GM23338 (cell line): ENCODE measurements around the gene UPF1. TPM values are rescaled to one million over a fixed set of nuclear protein-coding genes. Genes with fewer than 3 reads are reported as not detected.

Source experiments
- ATAC-seq: fragments of 200-7000 bp; cut with Tn5 transposase; 3 replicates; pipeline ENCODE4 v1.9.1; 2020
- DNase-seq: peaks from one replicate; pipeline ENCODE4 v3.0.0-alpha.2; 2015; ENCODE audit warnings: low spot score
- H2AFZ ChIP-seq: fragments of 200-600 bp; sonication (generic); 2 replicates; pipeline ENCODE4 v1.8.0; 2016; ENCODE audit warnings: antibody characterized with exemption, mild to moderate bottlenecking, moderate library complexity
- H3F3A ChIP-seq: fragments of 200-600 bp; sonication (generic); replicated peaks from 2 replicates; pipeline ENCODE4 v1.8.0; 2017; ENCODE audit warnings: antibody characterized with exemption, mixed run types, low read depth
- H3K27ac ChIP-seq: fragments of 200-600 bp; sonication (generic); 2 replicates; pipeline ENCODE4 v1.6.1; 2016; ENCODE audit warnings: low read depth
- H3K27me3 ChIP-seq: fragments of 200-600 bp; sonication (generic); 2 replicates; pipeline ENCODE4 v1.8.0; 2016; ENCODE audit warnings: mild to moderate bottlenecking, mixed run types, moderate library complexity; ENCODE audit not compliant: insufficient read depth
- H3K36me3 ChIP-seq: fragments of 200-600 bp; sonication (generic); 2 replicates; pipeline ENCODE4 v1.8.0; 2016; ENCODE audit warnings: mild to moderate bottlenecking; ENCODE audit not compliant: insufficient read depth
- H3K4me1 ChIP-seq: fragments of 200-600 bp; sonication (generic); 2 replicates; pipeline ENCODE4 v1.8.0; 2016; ENCODE audit warnings: mild to moderate bottlenecking, moderate library complexity; ENCODE audit not compliant: insufficient read depth
- H3K4me2 ChIP-seq: fragments of 200-600 bp; sonication (generic); 2 replicates; pipeline ENCODE4 v1.7.1; 2017; ENCODE audit warnings: mixed run types
- H3K4me3 ChIP-seq: fragments of 200-600 bp; sonication (generic); 2 replicates; pipeline ENCODE4 v1.6.1; 2016; ENCODE audit warnings: mixed run types
- H3K79me2 ChIP-seq: fragments of 200-600 bp; sonication (generic); replicated peaks from 2 replicates; pipeline ENCODE4 v1.8.0; 2017; ENCODE audit warnings: mild to moderate bottlenecking; ENCODE audit not compliant: insufficient read depth
- H3K9me2 ChIP-seq: fragments of 200-600 bp; sonication (generic); 2 replicates; pipeline ENCODE4 v1.8.0; 2017; ENCODE audit not compliant: insufficient read depth
- H4K20me1 ChIP-seq: fragments of 200-600 bp; sonication (generic); replicated peaks from 2 replicates; pipeline ENCODE4 v1.8.0; 2017; ENCODE audit warnings: mild to moderate bottlenecking; ENCODE audit not compliant: insufficient read depth
- H3K27ac Mint-ChIP-seq: 2 replicates; pipeline ENCODE4 v1.8.0; 2020; ENCODE audit warnings: inconsistent platforms, mild to moderate bottlenecking, moderate library complexity, mixed read lengths
- H3K27me3 Mint-ChIP-seq: 3 replicates; pipeline ENCODE4 v1.8.0; 2022; ENCODE audit warnings: low read depth, mild to moderate bottlenecking, moderate library complexity, mixed read lengths, inconsistent platforms; ENCODE audit not compliant: insufficient read depth, poor library complexity
- H3K36me3 Mint-ChIP-seq: 3 replicates; pipeline ENCODE4 v1.8.0; 2021; ENCODE audit warnings: low read depth, mild to moderate bottlenecking, inconsistent platforms, moderate library complexity, mixed read lengths
- H3K4me1 Mint-ChIP-seq: 3 replicates; pipeline ENCODE4 v1.8.0; 2020; ENCODE audit warnings: mild to moderate bottlenecking, inconsistent platforms, mixed read lengths
- H3K4me3 Mint-ChIP-seq: 3 replicates; pipeline ENCODE4 v1.8.0; 2021; ENCODE audit warnings: moderate library complexity, mild to moderate bottlenecking, inconsistent platforms, mixed read lengths
- H3K9me3 Mint-ChIP-seq: 3 replicates; pipeline ENCODE4 v1.8.0; 2020; ENCODE audit warnings: moderate library complexity, mild to moderate bottlenecking, inconsistent platforms, mixed read lengths
- CREB1 ChIP-seq: fragments of 250-450 bp; sonication (Bioruptor Pico); IDR thresholded peaks from 2 replicates; pipeline ENCODE4 v1.5.0; 2020; ENCODE audit warnings: low read depth, mild to moderate bottlenecking, moderate library complexity
- EZH2 ChIP-seq: fragments of 200-600 bp; sonication (generic); IDR thresholded peaks from one replicate; pipeline ENCODE4 v1.8.0; 2017; ENCODE audit warnings: antibody characterized with exemption, mild to moderate bottlenecking, low read depth; ENCODE audit not compliant: unreplicated experiment
- JUNB ChIP-seq: IDR thresholded peaks from one replicate; pipeline ENCODE4 v1.6.1; 2016; ENCODE audit warnings: antibody characterized with exemption; ENCODE audit not compliant: unreplicated experiment
- ZNF114 ChIP-seq: fragments of 250-450 bp; sonication (Bioruptor Pico); IDR thresholded peaks from 2 replicates; pipeline ENCODE4 v1.5.0; 2020; ENCODE audit warnings: mild to moderate bottlenecking, moderate library complexity
- polyA plus RNA-seq: library from polyadenylated mRNA; unstranded; fragments of >200 nt; fragmentation: Nextera tagmentation; extraction: Ambion mirVana; gene quantifications from 2 replicates; pipeline ENCODE4 v1.2.1, GENCODE V29; 2016
- total RNA-seq: library from RNA; depleted of rRNA; stranded (reverse); fragments of >200 nt; shearing (Covaris generic); gene quantifications from 2 replicates; pipeline ENCODE4 v1.2.3, GENCODE V29; 2014
- TF ChIP-seq, protein P1 (sequence below): IDR thresholded peaks from 2 replicates; pipeline ENCODE4 v1.6.1; 2016; ENCODE audit warnings: antibody characterized with exemption
- TF ChIP-seq, protein P2 (sequence below): IDR thresholded peaks from one replicate; pipeline ENCODE4 v1.6.1; 2018; ENCODE audit warnings: antibody characterized with exemption; ENCODE audit not compliant: unreplicated experiment
- TF ChIP-seq, protein P3 (sequence below): fragments of 250-450 bp; sonication (Bioruptor Pico); IDR thresholded peaks from 2 replicates; pipeline ENCODE4 v1.5.0; 2020; ENCODE audit warnings: mild to moderate bottlenecking, moderate library complexity
- TF ChIP-seq, protein P4 (sequence below), 2 experiments: fragments of 200-600 bp in 1 of 2; sonication (generic) in 1 of 2; conservative IDR thresholded peaks; 2 replicates each; pipeline versions ENCODE4 v1.5.1 to v1.6.1; 2016 to 2017; ENCODE audit warnings: antibody characterized with exemption in 2 of 2, low read depth in 2 of 2, mild to moderate bottlenecking in 2 of 2, moderate library complexity in 1 of 2

The UPF1 gene
- total and polyA plus RNA-seq, 2 experiments from 2014 or later, result 13.8 to 138 TPM

DNA sequence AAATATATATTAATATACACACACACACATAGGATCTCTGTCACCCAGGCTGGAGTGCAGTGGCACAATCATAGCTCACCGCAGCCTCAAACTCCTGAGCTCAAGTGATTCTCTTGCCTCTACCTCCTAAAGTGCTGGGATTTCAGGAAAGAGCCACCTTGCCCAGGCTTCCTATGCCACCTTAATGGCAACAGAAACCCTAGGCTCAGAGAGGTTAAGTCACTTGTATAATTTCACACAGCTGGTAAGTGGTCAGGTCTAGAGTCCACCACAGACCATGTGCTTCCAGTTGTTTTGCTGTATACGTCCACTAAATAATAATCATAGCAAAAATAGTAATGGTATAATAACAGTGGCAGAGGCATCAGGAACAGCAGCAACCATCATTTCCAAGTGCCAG, 1.3 kb upstream of the UPF1 start:
- Histone ChIP-seq H3F3A (0 out of 2 replicates have a peak, but pooled peaks cover 4% of the 10 kb centered on the region), H3K4me2 (no peak overlapping the region), H4K20me1 (peaks cover 27% of the 10 kb centered on the region), H3K4me1 (peaks cover 23% of the 10 kb centered on the region), H2AFZ (no peak overlapping the region), H3K36me3 (no peaks in the 10 kb centered on the region), H3K79me2 (peaks cover 31% of the 10 kb centered on the region), H3K9me2 (no peaks in the 10 kb centered on the region), H3K27me3 (peaks cover 14% of the 10 kb centered on the region; the same call in 1 of the 2 replicates), H3K4me3 (no peak overlapping the region), H3K27ac (no peak overlapping the region)
- ATAC-seq, result no peak
- Mint-ChIP-seq H3K27ac (no peak overlapping the region), H3K9me3 (peaks cover 13% of the 10 kb centered on the region), H3K4me1 (peaks cover 21% of the 10 kb centered on the region), H3K36me3 (peaks cover 18% of the 10 kb centered on the region; the same call in 2 of the 3 replicates), H3K27me3 (peaks cover 26% of the 10 kb centered on the region), H3K4me3 (no peak overlapping the region)
- DNase-seq, result no peak
- TF ChIP-seq JUNB (no peak), EZH2 (no peak), CREB1 (CRISPR knock-in tag) (no peak), ZNF114 (CRISPR knock-in tag) (no peak)
- TF ChIP-seq, protein P1, sequence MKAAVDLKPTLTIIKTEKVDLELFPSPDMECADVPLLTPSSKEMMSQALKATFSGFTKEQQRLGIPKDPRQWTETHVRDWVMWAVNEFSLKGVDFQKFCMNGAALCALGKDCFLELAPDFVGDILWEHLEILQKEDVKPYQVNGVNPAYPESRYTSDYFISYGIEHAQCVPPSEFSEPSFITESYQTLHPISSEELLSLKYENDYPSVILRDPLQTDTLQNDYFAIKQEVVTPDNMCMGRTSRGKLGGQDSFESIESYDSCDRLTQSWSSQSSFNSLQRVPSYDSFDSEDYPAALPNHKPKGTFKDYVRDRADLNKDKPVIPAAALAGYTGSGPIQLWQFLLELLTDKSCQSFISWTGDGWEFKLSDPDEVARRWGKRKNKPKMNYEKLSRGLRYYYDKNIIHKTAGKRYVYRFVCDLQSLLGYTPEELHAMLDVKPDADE, result no peak
- TF ChIP-seq, protein P2, sequence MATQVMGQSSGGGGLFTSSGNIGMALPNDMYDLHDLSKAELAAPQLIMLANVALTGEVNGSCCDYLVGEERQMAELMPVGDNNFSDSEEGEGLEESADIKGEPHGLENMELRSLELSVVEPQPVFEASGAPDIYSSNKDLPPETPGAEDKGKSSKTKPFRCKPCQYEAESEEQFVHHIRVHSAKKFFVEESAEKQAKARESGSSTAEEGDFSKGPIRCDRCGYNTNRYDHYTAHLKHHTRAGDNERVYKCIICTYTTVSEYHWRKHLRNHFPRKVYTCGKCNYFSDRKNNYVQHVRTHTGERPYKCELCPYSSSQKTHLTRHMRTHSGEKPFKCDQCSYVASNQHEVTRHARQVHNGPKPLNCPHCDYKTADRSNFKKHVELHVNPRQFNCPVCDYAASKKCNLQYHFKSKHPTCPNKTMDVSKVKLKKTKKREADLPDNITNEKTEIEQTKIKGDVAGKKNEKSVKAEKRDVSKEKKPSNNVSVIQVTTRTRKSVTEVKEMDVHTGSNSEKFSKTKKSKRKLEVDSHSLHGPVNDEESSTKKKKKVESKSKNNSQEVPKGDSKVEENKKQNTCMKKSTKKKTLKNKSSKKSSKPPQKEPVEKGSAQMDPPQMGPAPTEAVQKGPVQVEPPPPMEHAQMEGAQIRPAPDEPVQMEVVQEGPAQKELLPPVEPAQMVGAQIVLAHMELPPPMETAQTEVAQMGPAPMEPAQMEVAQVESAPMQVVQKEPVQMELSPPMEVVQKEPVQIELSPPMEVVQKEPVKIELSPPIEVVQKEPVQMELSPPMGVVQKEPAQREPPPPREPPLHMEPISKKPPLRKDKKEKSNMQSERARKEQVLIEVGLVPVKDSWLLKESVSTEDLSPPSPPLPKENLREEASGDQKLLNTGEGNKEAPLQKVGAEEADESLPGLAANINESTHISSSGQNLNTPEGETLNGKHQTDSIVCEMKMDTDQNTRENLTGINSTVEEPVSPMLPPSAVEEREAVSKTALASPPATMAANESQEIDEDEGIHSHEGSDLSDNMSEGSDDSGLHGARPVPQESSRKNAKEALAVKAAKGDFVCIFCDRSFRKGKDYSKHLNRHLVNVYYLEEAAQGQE, result no peak
- TF ChIP-seq, protein P3, sequence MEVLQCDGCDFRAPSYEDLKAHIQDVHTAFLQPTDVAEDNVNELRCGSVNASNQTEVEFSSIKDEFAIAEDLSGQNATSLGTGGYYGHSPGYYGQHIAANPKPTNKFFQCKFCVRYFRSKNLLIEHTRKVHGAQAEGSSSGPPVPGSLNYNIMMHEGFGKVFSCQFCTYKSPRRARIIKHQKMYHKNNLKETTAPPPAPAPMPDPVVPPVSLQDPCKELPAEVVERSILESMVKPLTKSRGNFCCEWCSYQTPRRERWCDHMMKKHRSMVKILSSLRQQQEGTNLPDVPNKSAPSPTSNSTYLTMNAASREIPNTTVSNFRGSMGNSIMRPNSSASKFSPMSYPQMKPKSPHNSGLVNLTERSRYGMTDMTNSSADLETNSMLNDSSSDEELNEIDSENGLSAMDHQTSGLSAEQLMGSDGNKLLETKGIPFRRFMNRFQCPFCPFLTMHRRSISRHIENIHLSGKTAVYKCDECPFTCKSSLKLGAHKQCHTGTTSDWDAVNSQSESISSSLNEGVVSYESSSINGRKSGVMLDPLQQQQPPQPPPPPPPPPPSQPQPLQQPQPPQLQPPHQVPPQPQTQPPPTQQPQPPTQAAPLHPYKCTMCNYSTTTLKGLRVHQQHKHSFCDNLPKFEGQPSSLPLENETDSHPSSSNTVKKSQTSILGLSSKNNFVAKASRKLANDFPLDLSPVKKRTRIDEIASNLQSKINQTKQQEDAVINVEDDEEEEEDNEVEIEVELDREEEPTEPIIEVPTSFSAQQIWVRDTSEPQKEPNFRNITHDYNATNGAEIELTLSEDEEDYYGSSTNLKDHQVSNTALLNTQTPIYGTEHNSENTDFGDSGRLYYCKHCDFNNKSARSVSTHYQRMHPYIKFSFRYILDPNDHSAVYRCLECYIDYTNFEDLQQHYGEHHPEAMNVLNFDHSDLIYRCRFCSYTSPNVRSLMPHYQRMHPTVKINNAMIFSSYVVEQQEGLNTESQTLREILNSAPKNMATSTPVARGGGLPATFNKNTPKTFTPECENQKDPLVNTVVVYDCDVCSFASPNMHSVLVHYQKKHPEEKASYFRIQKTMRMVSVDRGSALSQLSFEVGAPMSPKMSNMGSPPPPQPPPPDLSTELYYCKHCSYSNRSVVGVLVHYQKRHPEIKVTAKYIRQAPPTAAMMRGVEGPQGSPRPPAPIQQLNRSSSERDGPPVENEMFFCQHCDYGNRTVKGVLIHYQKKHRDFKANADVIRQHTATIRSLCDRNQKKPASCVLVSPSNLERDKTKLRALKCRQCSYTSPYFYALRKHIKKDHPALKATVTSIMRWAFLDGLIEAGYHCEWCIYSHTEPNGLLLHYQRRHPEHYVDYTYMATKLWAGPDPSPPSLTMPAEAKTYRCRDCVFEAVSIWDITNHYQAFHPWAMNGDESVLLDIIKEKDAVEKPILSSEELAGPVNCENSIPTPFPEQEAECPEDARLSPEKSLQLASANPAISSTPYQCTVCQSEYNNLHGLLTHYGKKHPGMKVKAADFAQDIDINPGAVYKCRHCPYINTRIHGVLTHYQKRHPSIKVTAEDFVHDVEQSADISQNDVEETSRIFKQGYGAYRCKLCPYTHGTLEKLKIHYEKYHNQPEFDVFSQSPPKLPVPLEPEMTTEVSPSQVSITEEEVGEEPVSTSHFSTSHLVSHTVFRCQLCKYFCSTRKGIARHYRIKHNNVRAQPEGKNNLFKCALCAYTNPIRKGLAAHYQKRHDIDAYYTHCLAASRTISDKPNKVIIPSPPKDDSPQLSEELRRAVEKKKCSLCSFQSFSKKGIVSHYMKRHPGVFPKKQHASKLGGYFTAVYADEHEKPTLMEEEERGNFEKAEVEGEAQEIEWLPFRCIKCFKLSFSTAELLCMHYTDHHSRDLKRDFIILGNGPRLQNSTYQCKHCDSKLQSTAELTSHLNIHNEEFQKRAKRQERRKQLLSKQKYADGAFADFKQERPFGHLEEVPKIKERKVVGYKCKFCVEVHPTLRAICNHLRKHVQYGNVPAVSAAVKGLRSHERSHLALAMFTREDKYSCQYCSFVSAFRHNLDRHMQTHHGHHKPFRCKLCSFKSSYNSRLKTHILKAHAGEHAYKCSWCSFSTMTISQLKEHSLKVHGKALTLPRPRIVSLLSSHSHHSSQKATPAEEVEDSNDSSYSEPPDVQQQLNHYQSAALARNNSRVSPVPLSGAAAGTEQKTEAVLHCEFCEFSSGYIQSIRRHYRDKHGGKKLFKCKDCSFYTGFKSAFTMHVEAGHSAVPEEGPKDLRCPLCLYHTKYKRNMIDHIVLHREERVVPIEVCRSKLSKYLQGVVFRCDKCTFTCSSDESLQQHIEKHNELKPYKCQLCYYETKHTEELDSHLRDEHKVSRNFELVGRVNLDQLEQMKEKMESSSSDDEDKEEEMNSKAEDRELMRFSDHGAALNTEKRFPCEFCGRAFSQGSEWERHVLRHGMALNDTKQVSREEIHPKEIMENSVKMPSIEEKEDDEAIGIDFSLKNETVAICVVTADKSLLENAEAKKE (CRISPR knock-in tag), result no peak
- TF ChIP-seq, protein P4, sequence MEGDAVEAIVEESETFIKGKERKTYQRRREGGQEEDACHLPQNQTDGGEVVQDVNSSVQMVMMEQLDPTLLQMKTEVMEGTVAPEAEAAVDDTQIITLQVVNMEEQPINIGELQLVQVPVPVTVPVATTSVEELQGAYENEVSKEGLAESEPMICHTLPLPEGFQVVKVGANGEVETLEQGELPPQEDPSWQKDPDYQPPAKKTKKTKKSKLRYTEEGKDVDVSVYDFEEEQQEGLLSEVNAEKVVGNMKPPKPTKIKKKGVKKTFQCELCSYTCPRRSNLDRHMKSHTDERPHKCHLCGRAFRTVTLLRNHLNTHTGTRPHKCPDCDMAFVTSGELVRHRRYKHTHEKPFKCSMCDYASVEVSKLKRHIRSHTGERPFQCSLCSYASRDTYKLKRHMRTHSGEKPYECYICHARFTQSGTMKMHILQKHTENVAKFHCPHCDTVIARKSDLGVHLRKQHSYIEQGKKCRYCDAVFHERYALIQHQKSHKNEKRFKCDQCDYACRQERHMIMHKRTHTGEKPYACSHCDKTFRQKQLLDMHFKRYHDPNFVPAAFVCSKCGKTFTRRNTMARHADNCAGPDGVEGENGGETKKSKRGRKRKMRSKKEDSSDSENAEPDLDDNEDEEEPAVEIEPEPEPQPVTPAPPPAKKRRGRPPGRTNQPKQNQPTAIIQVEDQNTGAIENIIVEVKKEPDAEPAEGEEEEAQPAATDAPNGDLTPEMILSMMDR (conservative IDR thresholded peaks at IDR 0.05; ENCODE audit: low read depth in 2 of 2), result no peak
